IMR-90 (cell line): ENCODE measurements around the gene SAT1. TPM values are rescaled to one million over a fixed set of nuclear protein-coding genes. Genes with fewer than 3 reads are reported as not detected.

Source experiments
- microRNA-seq, 2 experiments: library from miRNA; stranded (forward) in 1 of 2; unstranded in 1 of 2; fragments of 10-50 nt in 1 of 2; fragments of <30 nt in 1 of 2; gene quantifications in 1 of 2; microRNA quantifications in 1 of 2; one replicate each; pipeline versions ENCODE3 to v1.1.0; 2013 to 2020; ENCODE audit not compliant: insufficient read depth in 1 of 2, insufficient read length in 1 of 2, unreplicated experiment in 1 of 2
- polyA plus RNA-seq, 3 experiments: library from polyadenylated mRNA; depleted of rRNA; stranded (reverse); fragments of >200 nt; gene quantifications; 2 replicates each; pipeline ENCODE4 v1.2.3, GENCODE V29; 2012; ENCODE audit warnings: low replicate concordance in 1 of 3
- small RNA-seq, 5 experiments: library from RNA; depleted of rRNA; stranded (forward); fragments of <200 nt; gene quantifications; one replicate each; pipeline ENCODE3, GENCODE V24; 2012
- total RNA-seq: library from RNA; depleted of rRNA; stranded (reverse); fragments of >200 nt; gene quantifications from 2 replicates; pipeline ENCODE4 v1.2.3, GENCODE V29; 2012; rRNA removed

SAT1 gene
- total and polyA plus RNA-seq, 2 of the 4 experiments (the other 2 are of a cell fraction), result 55.9 to 92.8 TPM

Small RNA genes lying within 50 kb of the gene (microRNA-seq; reads per million reads assigned to microRNA genes)
- not detected for gene RF00019 (ENCODE audit: insufficient read depth, insufficient read length)

Small RNA genes lying within 50 kb of the gene (small RNA-seq; reads per million reads assigned to genes)
- 0 reads per million in 5 experiments for gene RF00019

Other genes with a start within 250 kb of the SAT1 start
- 194 and 226 TPM in 2 replicates for gene PRDX4, start 115.7 kb upstream of the SAT1 start, total RNA-seq
- 194 and 209 TPM in 2 replicates for gene PRDX4, start 115.7 kb upstream of the SAT1 start, polyA plus RNA-seq (2012; rRNA removed)
- gene ACOT9, start 39.9 kb upstream of the SAT1 start, total RNA-seq, result 47.3 and 63.6 TPM in 2 replicates
- 35.0 and 43.5 TPM in 2 replicates for gene ACOT9, start 39.9 kb upstream of the SAT1 start, polyA plus RNA-seq (2012; rRNA removed)
- 9.0 and 11.4 TPM in 2 replicates for gene APOO, start 124.8 kb downstream of the SAT1 start, total RNA-seq
- gene APOO, start 124.8 kb downstream of the SAT1 start, polyA plus RNA-seq (2012; rRNA removed), result 14.2 and 15.2 TPM in 2 replicates
- not detected in 2 replicates for gene CXorf58, start 124.8 kb downstream of the SAT1 start, total RNA-seq
- not detected in 2 replicates for gene CXorf58, start 124.8 kb downstream of the SAT1 start, polyA plus RNA-seq (2012; rRNA removed)
- 7.5 and 11.1 TPM in 2 replicates for gene KLHL15, start 244.0 kb downstream of the SAT1 start, total RNA-seq
- 2.0 and 2.4 TPM in 2 replicates for gene KLHL15, start 244.0 kb downstream of the SAT1 start, polyA plus RNA-seq (2012; rRNA removed)